Testis (tissue), 3 donors: Measurements from ENCODE around the gene FHIT. TPM values are rescaled to one million over a fixed set of nuclear protein-coding genes. Genes with fewer than 3 reads are reported as not detected.

Experiments
- DNase-seq: peaks from one replicate; pipeline ENCODE4 v3.0.0-alpha.2; 2019
- H3K27ac ChIP-seq, 2 donors: fragments of 200-600 bp; sonication (generic); one replicate each; pipeline ENCODE4 v1.5.1; 2019
- H3K27me3 ChIP-seq: fragments of 200-600 bp; sonication (generic); one replicate; pipeline ENCODE4 v1.5.1; 2019
- H3K36me3 ChIP-seq: fragments of 200-600 bp; sonication (generic); one replicate; pipeline ENCODE4 v1.5.1; 2017; ENCODE audit warnings: low read depth; ENCODE audit errors: missing control alignments
- H3K4me1 ChIP-seq: fragments of 200-600 bp; sonication (generic); one replicate; pipeline ENCODE4 v1.5.1; 2019
- H3K4me3 ChIP-seq, 2 donors: fragments of 200-600 bp; sonication (generic); one replicate each; pipeline ENCODE4 v1.5.1; 2017 to 2019
- H3K9me3 ChIP-seq: fragments of 200-600 bp; sonication (generic); one replicate; pipeline ENCODE4 v1.5.1; 2017
- POLR2A ChIP-seq: fragments of 450-650 bp; IDR thresholded peaks from one replicate; pipeline ENCODE4 v1.6.1; 2017; ENCODE audit warnings: antibody characterized with exemption, mild to moderate bottlenecking, moderate library complexity
- WGBS, 2 donors: methylation state at CpG; one replicate each; pipeline ENCODE4 v1.1.5; 2018; 5-methylcytosine and 5-hydroxymethylcytosine counted together
- intact Hi-C: fragments of 100-400 bp; cut with DNase I; formaldehyde crosslinking; loops from one replicate; pipeline ENCODE4 v1.15.1; 2023; ENCODE audit warnings: low total_unique reads
- polyA plus RNA-seq: library from polyadenylated mRNA; stranded (reverse); fragments of 350-450 nt; fragmentation: Illumina TruSeq; extraction: RNeasy Lipid Tissue Mini Kit (QIAGEN cat#74804); gene quantifications from one replicate; pipeline ENCODE4 v1.2.3, GENCODE V29; 2014; ENCODE audit warnings: low read depth, low replicate concordance; ENCODE audit not compliant: insufficient read depth
- total RNA-seq, 2 donors: library from RNA; depleted of rRNA; stranded (reverse); fragments of >200 nt; gene quantifications; one replicate each; pipeline ENCODE4 v1.2.3, GENCODE V29; 2016
- TF ChIP-seq, protein P1 (sequence below), 3 experiments: fragments of 450-650 bp in 2 of 3; fragments of 200-600 bp in 1 of 3; sonication (generic) in 1 of 3; IDR thresholded peaks; one replicate each; pipeline ENCODE4 v1.5.1; 2016 to 2019; ENCODE audit warnings: antibody characterized with exemption in 3 of 3, mild to moderate bottlenecking in 2 of 3, moderate library complexity in 1 of 3

The FHIT gene
- total and polyA plus RNA-seq, 3 donors from 2014 or later: 10.1 to 29.6 (median 15.5) TPM

DNA sequence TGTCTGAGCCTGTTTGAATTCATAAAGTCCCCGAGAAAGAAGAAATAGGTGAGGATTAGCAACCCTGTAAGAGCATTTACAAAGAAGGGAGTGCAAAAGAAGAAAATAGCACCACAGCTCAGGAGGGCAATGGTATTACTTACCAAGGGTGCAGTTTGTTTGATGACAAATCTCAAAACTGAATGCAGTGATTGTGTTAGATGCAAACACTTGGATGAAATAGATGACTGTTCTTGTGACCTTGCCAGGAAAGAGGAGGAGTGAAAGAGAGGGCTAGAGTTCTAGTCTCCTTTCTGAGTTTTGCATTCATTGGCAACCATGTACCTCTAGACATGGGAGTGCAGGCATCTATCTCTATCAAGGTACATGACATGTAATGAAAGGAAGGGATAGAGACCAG lies 1170.6 kb downstream of the FHIT start:
- no peak for DNase-seq

DNA sequence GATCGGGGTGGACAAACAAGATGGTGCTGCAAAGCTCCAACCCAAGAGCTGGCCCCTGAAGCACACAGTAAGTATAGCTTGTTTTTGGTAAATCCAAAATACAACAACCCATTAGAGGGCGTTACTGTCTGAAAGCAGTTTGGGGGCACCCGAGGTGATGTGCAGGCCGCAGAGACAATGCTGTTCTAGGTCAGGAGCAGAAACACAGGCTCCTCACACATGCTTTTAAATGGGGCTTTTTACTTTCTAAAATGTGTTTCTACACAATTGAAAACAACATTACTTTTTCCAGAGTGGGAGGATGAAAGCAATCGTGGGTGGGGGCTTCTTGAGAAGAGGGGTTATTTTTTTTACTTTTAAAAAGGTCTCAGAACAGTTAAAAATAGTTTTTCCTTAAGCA lies 1172.2 kb downstream of the FHIT start:
- intact Hi-C loops: no loop called here
- WGBS, 2 donors: 58 to 62% methylated on average over 5 of the region's 5 CpGs
- H3K9me3 ChIP-seq: no peaks in the 10 kb centered on the region

More for the DNA sequence above, 1170.6 kb downstream of the FHIT start:
- no peak for TF ChIP-seq POLR2A
- TF ChIP-seq, protein P1, sequence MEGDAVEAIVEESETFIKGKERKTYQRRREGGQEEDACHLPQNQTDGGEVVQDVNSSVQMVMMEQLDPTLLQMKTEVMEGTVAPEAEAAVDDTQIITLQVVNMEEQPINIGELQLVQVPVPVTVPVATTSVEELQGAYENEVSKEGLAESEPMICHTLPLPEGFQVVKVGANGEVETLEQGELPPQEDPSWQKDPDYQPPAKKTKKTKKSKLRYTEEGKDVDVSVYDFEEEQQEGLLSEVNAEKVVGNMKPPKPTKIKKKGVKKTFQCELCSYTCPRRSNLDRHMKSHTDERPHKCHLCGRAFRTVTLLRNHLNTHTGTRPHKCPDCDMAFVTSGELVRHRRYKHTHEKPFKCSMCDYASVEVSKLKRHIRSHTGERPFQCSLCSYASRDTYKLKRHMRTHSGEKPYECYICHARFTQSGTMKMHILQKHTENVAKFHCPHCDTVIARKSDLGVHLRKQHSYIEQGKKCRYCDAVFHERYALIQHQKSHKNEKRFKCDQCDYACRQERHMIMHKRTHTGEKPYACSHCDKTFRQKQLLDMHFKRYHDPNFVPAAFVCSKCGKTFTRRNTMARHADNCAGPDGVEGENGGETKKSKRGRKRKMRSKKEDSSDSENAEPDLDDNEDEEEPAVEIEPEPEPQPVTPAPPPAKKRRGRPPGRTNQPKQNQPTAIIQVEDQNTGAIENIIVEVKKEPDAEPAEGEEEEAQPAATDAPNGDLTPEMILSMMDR (IDR thresholded peaks at IDR 0.05): no peak
- Histone ChIP-seq H3K9me3 (no peaks in the 10 kb centered on the region), H3K27me3 (no peaks in the 10 kb centered on the region), H3K27ac (no peak overlapping the region), H3K4me1 (no peaks in the 10 kb centered on the region), H3K36me3 (no peaks in the 10 kb centered on the region), H3K4me3 (no peak overlapping the region)
- intact Hi-C loops: no loop called here
- WGBS, 2 donors: 81% methylated on average over 1 of the region's 1 CpG

DNA sequence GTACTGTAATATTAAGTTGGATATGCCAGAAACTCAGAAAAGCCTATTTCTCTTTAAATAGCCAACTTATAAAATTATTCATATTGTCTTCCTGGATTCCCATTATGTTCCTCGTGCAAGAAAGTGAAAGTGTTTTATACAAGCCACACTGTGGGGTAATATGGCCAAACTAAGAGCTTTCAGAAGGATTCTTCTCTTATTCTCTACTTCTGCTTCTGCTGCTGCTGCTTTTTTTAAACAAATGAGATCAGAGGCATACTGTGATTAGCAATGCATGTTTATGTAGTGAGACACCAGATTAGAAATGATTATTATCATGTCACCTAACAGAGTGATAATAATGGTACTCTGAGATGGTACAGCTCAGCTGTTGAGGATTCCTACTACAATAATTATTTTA lies 1174.9 kb downstream of the FHIT start:
- no peaks in the 10 kb centered on the region for H3K36me3 ChIP-seq
- 35 to 44% methylated on average over 1 of the region's 1 CpG for WGBS, 2 donors
- no peaks in the 10 kb centered on the region for H3K4me1 ChIP-seq
- TF ChIP-seq, protein P1 (IDR thresholded peaks at IDR 0.05): no peak
- TF ChIP-seq POLR2A: no peak
- no peak overlapping the region for H3K4me3 ChIP-seq
- no peak for DNase-seq
- H3K9me3 ChIP-seq: no peaks in the 10 kb centered on the region
- intact Hi-C loops: no loop called here
- no peak overlapping the region for H3K27ac ChIP-seq
- H3K27me3 ChIP-seq: no peaks in the 10 kb centered on the region

More for the DNA sequence above, 1172.2 kb downstream of the FHIT start:
- no peak for DNase-seq
- H3K27me3 ChIP-seq: no peaks in the 10 kb centered on the region
- no peak overlapping the region for H3K27ac ChIP-seq
- H3K4me1 ChIP-seq: no peaks in the 10 kb centered on the region
- TF ChIP-seq, protein P1 (IDR thresholded peaks at IDR 0.05): no peak
- no peak for TF ChIP-seq POLR2A
- no peaks in the 10 kb centered on the region for H3K36me3 ChIP-seq
- no peak overlapping the region for H3K4me3 ChIP-seq

DNA sequence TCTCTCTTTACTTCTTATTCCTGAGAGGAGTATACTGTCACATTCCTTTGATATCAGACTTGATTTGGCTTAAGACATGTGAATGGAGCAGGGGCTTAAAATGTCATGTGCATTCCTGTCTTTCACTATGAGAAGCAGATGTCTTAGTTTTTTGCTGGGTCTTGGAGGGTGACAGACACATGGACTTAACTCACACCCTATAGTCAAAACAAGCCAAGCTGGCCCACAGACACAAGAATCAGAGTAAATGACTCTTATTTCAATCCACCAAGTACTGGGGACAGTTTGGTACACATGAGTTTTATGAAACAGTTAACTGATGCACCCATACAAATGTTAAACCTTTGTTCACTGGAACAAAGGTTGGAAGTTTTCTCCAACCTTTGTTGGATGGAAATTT lies 1177.3 kb downstream of the FHIT start:
- Histone ChIP-seq H3K27ac (no peak overlapping the region), H3K4me3 (no peak overlapping the region), H3K27me3 (no peaks in the 10 kb centered on the region), H3K9me3 (no peaks in the 10 kb centered on the region), H3K4me1 (no peaks in the 10 kb centered on the region), H3K36me3 (no peaks in the 10 kb centered on the region)
- TF ChIP-seq, protein P1 (IDR thresholded peaks at IDR 0.05): no peak
- no peak for TF ChIP-seq POLR2A
- intact Hi-C loops: no loop called here
- no peak for DNase-seq

DNA sequence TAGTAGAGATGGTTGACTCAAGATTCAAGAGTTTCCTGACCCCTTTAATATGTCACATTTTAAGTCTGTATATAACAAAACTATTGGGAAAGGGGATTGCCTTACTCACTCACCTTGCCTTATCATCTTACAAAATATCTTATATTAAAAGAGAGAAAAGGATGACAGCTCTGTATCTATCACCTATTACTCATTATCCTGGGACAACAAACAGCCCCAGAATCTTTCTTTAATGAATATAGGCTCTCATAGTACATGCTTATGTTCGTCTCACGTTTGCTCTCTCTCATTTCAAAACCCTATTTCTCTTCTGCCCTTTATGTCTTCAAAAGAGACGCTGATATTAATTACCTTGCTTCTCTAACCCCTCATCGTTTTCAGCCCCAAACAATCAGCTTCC lies 1178.0 kb downstream of the FHIT start:
- no peak for DNase-seq
- no peak overlapping the region for H3K4me3 ChIP-seq
- H3K27me3 ChIP-seq: no peaks in the 10 kb centered on the region
- H3K9me3 ChIP-seq: no peaks in the 10 kb centered on the region
- TF ChIP-seq POLR2A: no peak
- TF ChIP-seq, protein P1 (IDR thresholded peaks at IDR 0.05): no peak
- H3K36me3 ChIP-seq: no peaks in the 10 kb centered on the region
- no peak overlapping the region for H3K27ac ChIP-seq
- H3K4me1 ChIP-seq: no peaks in the 10 kb centered on the region
- 93% methylated on average over 4 of the region's 4 CpGs for WGBS, 2 donors
- intact Hi-C loops: no loop called here
